ENCODE results near the gene CNBD2. TPM values are rescaled to one million over a fixed set of nuclear protein-coding genes. Genes with fewer than 3 reads are reported as not detected.
A peak's percentile ranks its signal among the peaks of the same experiment; 100 is the strongest.
"Not testable (repeated sequence)": the region's sequence is repeated elsewhere in the genome, so short reads cannot be mapped to it uniquely, and the experiment has no call there.

Gene CNBD2
- total RNA-seq, 2 experiments from 2014 or later = 5.7 to 7.1 TPM

DNA sequence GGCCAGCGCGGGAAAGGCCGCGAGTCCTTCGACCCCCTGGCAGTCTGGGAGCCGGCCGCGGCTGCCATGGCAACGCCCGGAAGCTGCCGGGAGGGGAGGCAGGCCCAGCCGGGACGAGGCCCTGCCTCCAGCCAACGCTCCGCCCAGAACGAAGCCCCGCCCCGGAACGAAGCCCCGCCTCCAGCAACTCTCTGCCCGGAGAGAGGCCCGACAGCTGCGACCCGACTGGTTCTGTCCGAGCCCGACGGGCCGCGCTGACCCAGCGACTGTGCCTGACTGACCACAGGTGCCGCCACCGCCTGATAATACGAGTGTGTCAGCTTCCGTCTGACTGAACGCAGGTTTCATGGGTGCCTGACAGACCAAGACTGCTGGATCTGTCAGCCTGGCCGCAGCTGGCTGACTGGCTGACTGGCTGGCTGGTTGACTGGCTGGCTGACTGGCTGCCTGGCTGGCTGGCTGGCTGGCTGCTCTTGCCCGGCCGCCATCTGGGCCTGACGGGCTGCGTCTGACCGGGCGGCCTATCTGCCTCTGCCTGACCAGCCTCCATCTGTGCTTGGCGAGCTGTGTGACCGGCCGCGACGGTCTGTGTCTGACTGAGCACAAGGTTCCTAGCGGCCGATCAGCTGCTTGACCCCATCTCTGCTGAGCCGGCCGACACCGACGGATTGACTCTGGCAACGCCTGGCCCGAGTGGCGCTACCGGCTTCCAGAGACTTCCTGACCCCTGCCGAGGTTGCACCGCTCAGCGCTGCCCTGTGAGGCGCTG is 96.5 kb downstream of the CNBD2 start:
- POLR2A ChIA-PET = interaction anchor here (0.7 to 1.3 kb wide), 3 partner anchors 13 to 111 kb away, joined by 3 to 4 read pairs (median 4); no protein-coding TSS in a partner anchor
- H3K4me3 Mint-ChIP-seq = peak overlapping the region; percentile 88
- H3K27ac Mint-ChIP-seq = peak overlapping the region; percentile 54
- DNase-seq = peak; percentile 98
- ATAC-seq (ENCODE audit: low read depth) = peak; percentile 93
- H3K4me1 Mint-ChIP-seq = peaks cover 3% of the 10 kb centered on the region
- no peaks in the 10 kb centered on the region for H3K36me3 Mint-ChIP-seq
- peaks cover 5% of the 10 kb centered on the region for H3K9me3 Mint-ChIP-seq
- H3K27me3 Mint-ChIP-seq = peaks cover 21% of the 10 kb centered on the region

DNA sequence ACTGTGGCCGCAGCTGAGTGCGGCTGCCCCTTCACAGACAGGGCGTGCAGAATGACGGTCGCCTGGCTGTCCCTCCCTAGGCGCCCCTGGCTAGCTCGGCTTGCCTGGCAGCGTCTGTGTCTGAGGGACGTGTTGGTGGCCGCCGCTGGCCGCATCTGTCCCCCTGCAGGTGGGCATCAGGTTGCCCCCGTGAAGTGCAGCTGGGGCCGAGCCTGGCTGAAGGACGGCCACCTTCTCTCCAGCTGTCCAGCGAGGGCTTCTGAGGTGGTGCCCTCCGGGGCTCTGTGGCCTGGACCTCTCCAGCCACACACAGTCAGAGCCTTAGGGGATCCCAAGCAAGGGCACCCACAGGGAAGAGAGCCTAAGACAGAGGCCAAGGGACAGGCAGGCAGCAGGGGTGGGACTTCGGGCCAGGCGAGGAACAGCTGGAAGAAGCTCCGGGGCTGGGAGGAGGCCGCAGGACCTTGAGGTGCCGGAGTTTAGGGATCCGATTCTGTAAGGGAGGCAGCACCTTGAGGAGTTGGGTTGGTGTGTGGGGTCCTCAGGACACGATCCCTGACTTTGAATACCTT is 97.1 kb downstream of the CNBD2 start:
- no peaks in the 10 kb centered on the region for H3K36me3 Mint-ChIP-seq
- H3K4me1 Mint-ChIP-seq = peaks cover 4% of the 10 kb centered on the region
- H3K9me3 Mint-ChIP-seq = peaks cover 5% of the 10 kb centered on the region
- no peak for DNase-seq
- POLR2A ChIA-PET = interaction anchor here (0.7 to 1.3 kb wide), 3 partner anchors 14 to 112 kb away, joined by 3 to 4 read pairs (median 4); no protein-coding TSS in a partner anchor
- ATAC-seq (ENCODE audit: low read depth) = no peak
- peaks cover 22% of the 10 kb centered on the region for H3K27me3 Mint-ChIP-seq
- no peak overlapping the region for H3K27ac Mint-ChIP-seq
- H3K4me3 Mint-ChIP-seq = peak overlapping the region; percentile 88

DNA sequence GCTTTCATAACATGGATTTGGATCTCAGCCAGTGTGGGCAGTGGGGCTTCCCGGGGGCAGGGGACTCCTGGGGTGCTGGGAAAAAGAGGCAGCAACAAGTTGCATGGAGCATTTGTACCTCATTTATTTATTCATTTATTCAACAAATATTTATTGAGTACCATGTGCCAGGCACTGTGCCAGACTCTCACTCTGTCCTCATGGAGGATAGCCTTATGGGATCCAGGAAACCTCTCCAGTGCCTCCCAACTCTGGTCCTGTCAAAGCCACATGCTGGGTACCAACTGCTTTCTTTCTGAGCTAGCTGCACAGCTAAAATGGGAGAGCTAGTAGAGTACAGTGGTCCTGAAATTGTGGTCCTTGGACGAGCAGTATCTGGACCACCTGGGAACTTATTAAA is 98.4 kb downstream of the CNBD2 start:
- ATAC-seq (ENCODE audit: low read depth) (no peak), DNase-seq (no peak)
- POLR2A ChIA-PET = no interaction called here
- Mint-ChIP-seq H3K4me1 (peaks cover 8% of the 10 kb centered on the region), H3K27ac (no peak overlapping the region), H3K4me3 (no peak overlapping the region), H3K9me3 (peaks cover 5% of the 10 kb centered on the region), H3K27me3 (peaks cover 31% of the 10 kb centered on the region), H3K36me3 (no peaks in the 10 kb centered on the region)

DNA sequence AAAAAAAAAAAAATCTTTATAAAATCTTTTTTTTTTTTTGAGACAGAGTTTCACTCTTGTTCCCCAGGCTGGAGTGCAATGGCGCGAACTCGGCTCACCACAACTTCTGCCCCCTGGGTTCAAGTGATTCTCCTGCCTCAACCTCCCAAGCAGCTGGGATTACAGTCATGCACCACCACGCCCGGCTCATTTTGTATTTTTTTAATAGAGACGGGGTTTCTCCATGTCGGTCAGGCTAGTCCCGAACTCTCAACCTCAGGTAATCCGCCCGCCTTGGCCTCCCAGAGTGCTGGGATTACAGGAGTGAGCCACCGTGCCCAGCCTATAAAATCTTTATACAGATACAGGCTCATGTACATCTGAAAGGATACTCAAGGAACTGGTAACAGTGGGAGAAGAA is 100.1 kb downstream of the CNBD2 start:
- POLR2A ChIA-PET; H3K27ac Mint-ChIP-seq; H3K4me1 Mint-ChIP-seq; DNase-seq; ATAC-seq (ENCODE audit: low read depth); H3K36me3 Mint-ChIP-seq; H3K4me3 Mint-ChIP-seq; H3K9me3 Mint-ChIP-seq: not testable (repeated sequence)
- peaks cover 31% of the 10 kb centered on the region for H3K27me3 Mint-ChIP-seq

DNA sequence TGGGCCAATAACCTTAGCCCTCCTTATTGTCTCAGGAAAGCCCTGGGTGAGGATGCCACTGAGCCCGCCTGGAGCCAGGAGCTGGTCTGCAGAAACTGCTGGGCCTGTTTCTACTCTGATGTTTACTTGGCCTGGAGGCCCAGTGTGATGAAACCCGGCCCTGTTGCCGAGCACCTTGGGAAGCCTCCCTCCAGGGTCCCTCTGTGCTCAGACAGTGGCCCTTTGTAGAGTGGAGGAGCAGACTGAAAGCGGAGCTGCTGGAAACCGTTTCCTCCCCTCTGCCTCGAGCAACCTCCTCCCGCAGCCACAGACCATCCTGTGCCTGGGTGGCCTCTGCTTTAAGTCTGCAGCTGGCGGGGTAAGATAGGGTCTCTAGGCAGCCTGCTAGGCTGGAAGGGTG is 102.1 kb downstream of the CNBD2 start:
- DNase-seq (no peak), ATAC-seq (ENCODE audit: low read depth) (peak; percentile 56)
- POLR2A ChIA-PET = interaction anchor here (1.3 kb wide), 1 partner anchor 116 kb away, joined by 3 read pairs; the partner anchor contains the start of gene SCAND1
- peaks cover 37% of the 10 kb centered on the region for H3K27me3 Mint-ChIP-seq
- no peak overlapping the region for H3K27ac Mint-ChIP-seq
- no peaks in the 10 kb centered on the region for H3K36me3 Mint-ChIP-seq
- H3K9me3 Mint-ChIP-seq = no peaks in the 10 kb centered on the region
- H3K4me1 Mint-ChIP-seq = peaks cover 8% of the 10 kb centered on the region
- no peak overlapping the region for H3K4me3 Mint-ChIP-seq

DNA sequence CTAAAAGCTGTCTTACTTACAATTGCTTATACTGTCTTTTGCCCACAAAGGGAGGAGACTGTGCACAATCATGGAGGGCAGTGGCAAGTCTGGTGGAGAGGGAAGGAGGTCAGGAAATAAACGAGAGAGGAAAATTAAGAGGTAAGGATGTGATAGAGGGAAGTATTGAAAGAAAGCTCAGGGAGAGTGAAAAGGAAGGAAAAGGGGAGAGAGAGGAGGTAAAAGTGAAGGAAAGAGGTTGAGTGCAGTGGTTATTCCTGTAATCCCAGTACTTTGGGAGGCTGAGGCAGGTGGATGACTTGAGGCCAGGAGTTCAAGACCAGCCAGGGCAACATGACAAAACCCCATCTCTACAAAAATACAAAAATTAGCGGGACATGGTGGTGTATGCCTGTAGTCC is 103.5 kb downstream of the CNBD2 start:
- Mint-ChIP-seq H3K9me3 (no peaks in the 10 kb centered on the region), H3K36me3 (no peaks in the 10 kb centered on the region), H3K27me3 (peaks cover 30% of the 10 kb centered on the region), H3K27ac (no peak overlapping the region), H3K4me1 (peaks cover 8% of the 10 kb centered on the region), H3K4me3 (no peak overlapping the region)
- ATAC-seq (ENCODE audit: low read depth) = no peak
- POLR2A ChIA-PET = no interaction called here
- DNase-seq = no peak

DNA sequence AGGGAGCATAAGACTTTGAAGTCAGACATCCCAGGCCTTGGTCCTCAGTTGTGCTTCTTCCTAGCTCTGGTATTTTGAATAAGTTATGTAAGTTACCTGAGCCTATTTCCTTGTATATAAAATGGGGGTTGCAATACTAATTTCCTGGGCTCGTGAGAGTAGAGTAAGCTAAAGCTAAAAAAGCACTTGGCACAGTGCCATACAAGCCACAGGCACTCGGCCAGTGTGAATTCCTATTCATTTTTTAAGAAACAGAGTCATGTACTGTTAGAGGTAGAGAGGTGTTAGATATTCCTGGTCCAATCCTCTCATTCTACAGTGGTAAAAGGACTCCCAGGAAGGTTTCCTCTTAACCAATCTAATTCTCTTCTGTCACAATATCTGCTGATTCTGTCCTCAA is 106.6 kb downstream of the CNBD2 start:
- ATAC-seq (ENCODE audit: low read depth) = no peak
- POLR2A ChIA-PET = no interaction called here
- no peaks in the 10 kb centered on the region for H3K36me3 Mint-ChIP-seq
- DNase-seq = no peak
- peaks cover 28% of the 10 kb centered on the region for H3K27me3 Mint-ChIP-seq
- H3K9me3 Mint-ChIP-seq = no peaks in the 10 kb centered on the region
- H3K27ac Mint-ChIP-seq = no peak overlapping the region
- peaks cover 8% of the 10 kb centered on the region for H3K4me1 Mint-ChIP-seq
- no peak overlapping the region for H3K4me3 Mint-ChIP-seq

DNA sequence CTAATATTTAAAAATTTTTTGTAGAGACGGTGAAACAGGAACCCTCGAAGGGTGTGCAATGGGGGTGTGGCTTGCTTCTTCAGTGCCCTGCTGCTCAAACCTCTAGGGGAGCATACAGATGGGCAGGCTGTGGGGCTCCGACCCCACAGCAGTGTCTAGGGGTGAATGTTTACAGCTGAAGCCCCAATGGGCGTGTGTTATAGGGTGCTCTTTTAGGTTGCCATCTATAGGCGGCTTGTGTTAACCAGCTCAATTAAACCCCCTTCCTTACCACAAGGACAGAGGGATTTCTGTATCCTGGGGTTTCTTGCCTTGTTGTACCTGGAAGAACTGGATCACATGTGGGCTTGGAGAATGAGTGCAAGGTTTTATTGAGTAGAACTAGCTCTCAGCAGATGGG is 109.4 kb downstream of the CNBD2 start:
- H3K36me3 Mint-ChIP-seq; POLR2A ChIA-PET; H3K4me3 Mint-ChIP-seq; H3K4me1 Mint-ChIP-seq; ATAC-seq (ENCODE audit: low read depth); H3K9me3 Mint-ChIP-seq; DNase-seq; H3K27ac Mint-ChIP-seq: not testable (repeated sequence)
- H3K27me3 Mint-ChIP-seq = peaks cover 14% of the 10 kb centered on the region

DNA sequence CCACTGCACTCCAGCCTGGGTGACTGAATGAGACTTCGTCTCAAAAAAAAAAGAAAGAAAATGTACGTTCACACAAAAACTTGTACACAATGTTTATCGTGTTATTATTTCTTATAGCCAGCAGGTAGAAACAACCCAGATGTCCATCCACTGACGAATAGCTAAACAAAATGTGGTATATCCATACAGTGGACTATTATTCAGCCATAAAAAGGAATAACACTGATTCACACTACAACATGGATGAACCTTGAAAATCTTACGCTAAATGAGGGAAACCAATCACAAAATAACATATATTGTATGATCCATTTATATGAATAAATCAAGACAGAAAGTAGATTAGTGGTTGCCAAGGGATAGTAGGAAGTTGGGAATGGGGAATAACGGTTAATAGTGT is 111.1 kb downstream of the CNBD2 start:
- Mint-ChIP-seq H3K4me3 (no peak overlapping the region), H3K27me3 (peaks cover 12% of the 10 kb centered on the region), H3K36me3 (peaks cover 1% of the 10 kb centered on the region), H3K9me3 (peaks cover 2% of the 10 kb centered on the region), H3K4me1 (peaks cover 4% of the 10 kb centered on the region), H3K27ac (no peak overlapping the region)
- no peak for ATAC-seq (ENCODE audit: low read depth)
- POLR2A ChIA-PET = no interaction called here
- DNase-seq = no peak

DNA sequence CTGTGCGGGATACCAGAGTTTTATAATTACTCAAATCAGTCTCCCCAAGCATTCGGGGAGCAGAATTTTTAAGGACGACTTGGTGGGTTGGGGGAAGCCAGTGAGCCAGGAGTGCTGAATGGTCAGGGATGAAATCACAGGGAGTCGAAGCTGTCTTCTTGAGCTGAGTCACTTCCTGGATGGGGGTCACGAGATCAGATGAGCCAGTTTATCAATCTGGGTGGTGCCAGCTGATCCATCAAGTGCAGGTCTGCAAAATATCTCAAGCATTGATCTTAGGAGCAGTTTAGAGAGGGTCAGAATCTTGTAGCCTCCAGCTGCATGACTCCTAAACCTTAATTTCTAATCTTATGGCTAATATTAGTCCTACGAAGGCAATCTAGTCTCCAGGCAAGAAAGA is 111.6 kb downstream of the CNBD2 start:
- POLR2A ChIA-PET; H3K36me3 Mint-ChIP-seq; H3K27ac Mint-ChIP-seq; DNase-seq; H3K4me3 Mint-ChIP-seq; H3K9me3 Mint-ChIP-seq; H3K4me1 Mint-ChIP-seq; ATAC-seq (ENCODE audit: low read depth): not testable (repeated sequence)
- H3K27me3 Mint-ChIP-seq = peaks cover 13% of the 10 kb centered on the region

Other genes starting within 250 kb of the CNBD2 start
- gene RBM39, start 226.3 kb upstream of the CNBD2 start, total RNA-seq = 100 to 1,000 TPM; 478 to 499 TPM
- 10 to 100 TPM; 61.9 to 69.4 TPM for gene PHF20, start 196.6 kb upstream of the CNBD2 start, total RNA-seq
- 10 to 100 TPM; 57.8 to 60.9 TPM for gene SCAND1, start 14.1 kb upstream of the CNBD2 start, total RNA-seq
- gene EPB41L1, start 186.2 kb downstream of the CNBD2 start, total RNA-seq = under 1 TPM in 1 of 2 experiments, not detected in 1; 0.62 TPM

Data from activated naive CD8-positive, alpha-beta T cell treated with anti-CD3 and anti-CD28 coated beads, Interleukin-2, amount 10 ng/mL, durations not matched to agents 7 days and 5 days (primary cell).